B cell (primary cell): ENCODE measurements around the gene USPL1. TPM values are rescaled to one million over a fixed set of nuclear protein-coding genes. Genes with fewer than 3 reads are reported as not detected.
A peak's percentile ranks its signal among the peaks of the same experiment; 100 is the strongest.

Experiments
- ATAC-seq: fragments of 200-7000 bp; cut with Tn5 transposase; one replicate; pipeline ENCODE4 v1.10.0; 2021; ENCODE audit warnings: low read depth, mild to moderate bottlenecking, moderate number of reproducible peaks, moderate library complexity
- CTCF ChIA-PET: fragments of 350-600 bp; sonication (Branson Sonifier 250); formaldehyde crosslinking; loops from one replicate; lab custom pipeline; 2021; ENCODE audit warnings: antibody characterized with exemption, inconsistent platforms; lab: Charles Lee
- POLR2A ChIA-PET: fragments of 350-600 bp; sonication (Branson Sonifier 250); formaldehyde crosslinking; loops from one replicate; lab custom pipeline; 2021; ENCODE audit warnings: antibody characterized with exemption; lab: Charles Lee
- DNase-seq: peaks from one replicate; pipeline ENCODE4 v3.0.0; 2013
- H2AFZ ChIP-seq: 2 replicates; pipeline ENCODE4 v1.6.1; 2012; ENCODE audit warnings: mild to moderate bottlenecking, low read depth, low read length; ENCODE audit not compliant: insufficient read depth, poor library complexity, severe bottlenecking
- H3K27ac ChIP-seq, 2 donors: 1 replicate in 1 of 2; 2 replicates in 1 of 2; pipeline ENCODE4 v1.5.1; 2012 to 2013; ENCODE audit warnings: low read length in 2 of 2, mild to moderate bottlenecking in 2 of 2, moderate library complexity in 1 of 2
- H3K27me3 ChIP-seq, 4 experiments: fragments of 200-600 bp in 1 of 4; sonication (generic) in 1 of 4; replicated peaks in 1 of 4; 1 replicate in 2 of 4; 2 replicates in 2 of 4; pipeline versions ENCODE4 v1.6.1 to v1.7.0; 2013 to 2016; ENCODE audit warnings: low read length in 3 of 4, mild to moderate bottlenecking in 2 of 4, mixed read lengths in 1 of 4, moderate library complexity in 1 of 4; ENCODE audit not compliant: insufficient read depth in 4 of 4, control insufficient read depth in 3 of 4; ENCODE audit errors: control extremely low read depth in 1 of 4
- H3K36me3 ChIP-seq, 2 experiments: replicated peaks in 1 of 2; 1 replicate in 1 of 2; 2 replicates in 1 of 2; pipeline versions ENCODE4 v1.6.1 to v1.7.1; 2013; ENCODE audit warnings: low read length in 1 of 2; ENCODE audit not compliant: insufficient read depth in 2 of 2, control insufficient read depth in 1 of 2; ENCODE audit errors: control extremely low read depth in 1 of 2, extremely low read depth in 1 of 2
- H3K4me1 ChIP-seq, 2 donors: fragments of 200-600 bp in 1 of 2; sonication (generic) in 1 of 2; 1 replicate in 1 of 2; 2 replicates in 1 of 2; pipeline versions ENCODE4 v1.5.1 to v1.6.1; 2013 to 2017; ENCODE audit warnings: low read length in 2 of 2; ENCODE audit not compliant: control insufficient read depth in 2 of 2, insufficient read depth in 2 of 2
- H3K4me2 ChIP-seq: replicated peaks from 2 replicates; pipeline ENCODE3; 2012; ENCODE audit warnings: mild to moderate bottlenecking, low read depth, low read length; ENCODE audit not compliant: poor library complexity, severe bottlenecking
- H3K4me3 ChIP-seq, 5 experiments: fragments of 200-600 bp in 1 of 5; sonication (generic) in 1 of 5; 1 replicate in 3 of 5; 2 replicates in 2 of 5; pipeline versions ENCODE4 v1.5.1 to v1.7.0; 2011 to 2016; ENCODE audit warnings: low read length in 4 of 5, mild to moderate bottlenecking in 4 of 5, low read depth in 2 of 5, control low read depth in 1 of 5, moderate library complexity in 1 of 5; ENCODE audit not compliant: insufficient read depth in 1 of 5; ENCODE audit errors: control extremely low read depth in 1 of 5, extremely low read depth in 1 of 5
- H3K79me2 ChIP-seq: fragments of 200-600 bp; sonication (generic); one replicate; pipeline ENCODE4 v1.6.0; 2016; ENCODE audit warnings: low read length; ENCODE audit not compliant: control insufficient read depth, insufficient read depth
- H3K9ac ChIP-seq: fragments of 200-600 bp; sonication (generic); 2 replicates; pipeline ENCODE4 v1.6.1; 2017; ENCODE audit warnings: mild to moderate bottlenecking, low read length, moderate library complexity
- H3K9me3 ChIP-seq, 3 donors: one replicate each; pipeline versions ENCODE4 v1.6.1 to v1.7.1; 2013; ENCODE audit warnings: low read length in 2 of 3; ENCODE audit not compliant: control insufficient read depth in 2 of 3, insufficient read depth in 1 of 3; ENCODE audit errors: control extremely low read depth in 1 of 3
- H4K20me1 ChIP-seq: 2 replicates; pipeline ENCODE4 v1.6.0; 2012; ENCODE audit warnings: mild to moderate bottlenecking, low read length; ENCODE audit not compliant: insufficient read depth, control insufficient read depth, poor library complexity, severe bottlenecking
- H3K27ac Mint-ChIP-seq: one replicate; pipeline ENCODE4 v1.8.0; 2021; ENCODE audit warnings: mixed read lengths
- H3K27me3 Mint-ChIP-seq: one replicate; pipeline ENCODE4 v1.8.0; 2021; ENCODE audit warnings: mixed read lengths
- H3K4me1 Mint-ChIP-seq: one replicate; pipeline ENCODE4 v1.8.0; 2021; ENCODE audit warnings: mixed read lengths
- H3K4me3 Mint-ChIP-seq: one replicate; pipeline ENCODE4 v1.8.0; 2021; ENCODE audit warnings: mixed read lengths
- H3K9me3 Mint-ChIP-seq: one replicate; pipeline ENCODE4 v1.8.0; 2022; ENCODE audit warnings: mixed read lengths; ENCODE audit not compliant: insufficient read depth
- EZH2 ChIP-seq: IDR thresholded peaks from 2 replicates; pipeline ENCODE4 v1.6.1; 2012; ENCODE audit warnings: borderline replicate concordance, low read depth, mild to moderate bottlenecking, moderate library complexity, low read length; ENCODE audit not compliant: insufficient read depth, poor library complexity, severe bottlenecking
- WGBS: methylation state at CpG from one replicate; pipeline ENCODE4 v1.1.5; 2013; ENCODE audit warnings: missing lambda C conversion rate; ENCODE audit not compliant: insufficient coverage; 5-methylcytosine and 5-hydroxymethylcytosine counted together
- intact Hi-C: fragments of 100-400 bp; cut with micrococcal nuclease; formaldehyde crosslinking; loops from one replicate; pipeline ENCODE4 v1.10.0; 2022
- polyA plus RNA-seq: library from polyadenylated mRNA; depleted of rRNA; stranded (reverse); fragments of >200 nt; gene quantifications from 2 replicates; pipeline ENCODE4 v1.2.3, GENCODE V29; 2012
- total RNA-seq, 2 donors: library from RNA; stranded (reverse); fragments of 120-200 nt in 1 of 2; gene quantifications; 1 replicate in 1 of 2; 2 replicates in 1 of 2; pipeline versions ENCODE4 v1.2.3 to v1.2.4, GENCODE V29; 2013 to 2022
- TF ChIP-seq, protein P1 (sequence below): fragments of 200-600 bp; IDR thresholded peaks from one replicate; pipeline ENCODE4 v1.8.0; 2022; ENCODE audit warnings: antibody characterized with exemption, mild to moderate bottlenecking

Gene USPL1
- total and polyA plus RNA-seq, 2 donors (not counting 1 experiment from before 2014, with no cell fraction given) = 30.2 to 55.8 TPM

DNA sequence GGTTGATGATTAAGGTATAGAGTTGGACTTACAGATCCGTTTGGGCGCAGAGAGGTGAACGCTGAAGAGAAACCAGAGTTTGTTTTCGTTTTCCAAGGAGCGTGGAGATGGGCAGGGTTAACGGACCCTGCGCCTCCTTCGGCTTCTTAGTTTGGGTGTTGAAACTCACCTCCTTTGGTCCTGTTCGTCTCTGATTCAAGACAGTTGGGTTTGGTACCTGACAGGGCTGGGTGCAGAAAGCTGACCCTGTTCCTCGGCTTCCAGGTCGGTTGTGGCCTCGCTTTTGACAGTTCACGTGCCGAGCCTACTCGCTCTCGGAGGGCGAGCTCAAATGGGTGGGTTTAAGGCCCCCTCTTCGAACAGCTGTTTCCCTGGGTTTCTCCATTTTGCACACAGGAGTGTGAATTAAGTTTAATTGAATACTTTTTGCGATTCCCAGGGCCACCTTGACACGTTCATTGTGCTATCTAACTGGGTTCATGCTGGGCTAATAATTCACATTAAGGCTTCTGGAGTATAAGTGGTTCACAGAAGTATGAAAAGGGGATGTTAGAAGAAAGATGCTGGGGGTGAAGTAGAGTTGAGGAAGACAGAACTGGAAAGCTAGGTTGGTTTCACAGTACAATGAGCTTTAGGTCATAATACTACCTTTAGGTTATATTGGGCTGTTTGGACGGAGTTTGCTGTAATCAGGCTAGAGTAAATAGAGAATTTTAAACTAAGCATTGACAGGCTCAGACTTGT is 638 bp downstream of the USPL1 start:
- Histone ChIP-seq H3K4me2 (peak overlapping the region; percentile 86), H2AFZ (peak overlapping the region; percentile 88), H3K9me3 (no peaks in the 10 kb centered on the region), H3K27me3 (no peaks in the 10 kb centered on the region), H3K9ac (peak overlapping the region; percentile 88), H3K4me3 (peak overlapping the region; percentile 77 to 98 (median 89)), H3K4me1 (peaks cover 31 to 32% of the 10 kb centered on the region in 2 donors), H3K27ac (peak overlapping the region; percentile 83 to 92), H3K79me2 (peaks cover 78% of the 10 kb centered on the region), H4K20me1 (no peaks in the 10 kb centered on the region), H3K36me3 (peaks cover 0 to 19% of the 10 kb centered on the region in 2 experiments)
- Mint-ChIP-seq H3K9me3 (no peaks in the 10 kb centered on the region), H3K27me3 (no peaks in the 10 kb centered on the region), H3K27ac (no peak overlapping the region), H3K4me3 (no peak overlapping the region), H3K4me1 (peaks cover 34% of the 10 kb centered on the region)
- no peak for TF ChIP-seq EZH2
- TF ChIP-seq, protein P1, sequence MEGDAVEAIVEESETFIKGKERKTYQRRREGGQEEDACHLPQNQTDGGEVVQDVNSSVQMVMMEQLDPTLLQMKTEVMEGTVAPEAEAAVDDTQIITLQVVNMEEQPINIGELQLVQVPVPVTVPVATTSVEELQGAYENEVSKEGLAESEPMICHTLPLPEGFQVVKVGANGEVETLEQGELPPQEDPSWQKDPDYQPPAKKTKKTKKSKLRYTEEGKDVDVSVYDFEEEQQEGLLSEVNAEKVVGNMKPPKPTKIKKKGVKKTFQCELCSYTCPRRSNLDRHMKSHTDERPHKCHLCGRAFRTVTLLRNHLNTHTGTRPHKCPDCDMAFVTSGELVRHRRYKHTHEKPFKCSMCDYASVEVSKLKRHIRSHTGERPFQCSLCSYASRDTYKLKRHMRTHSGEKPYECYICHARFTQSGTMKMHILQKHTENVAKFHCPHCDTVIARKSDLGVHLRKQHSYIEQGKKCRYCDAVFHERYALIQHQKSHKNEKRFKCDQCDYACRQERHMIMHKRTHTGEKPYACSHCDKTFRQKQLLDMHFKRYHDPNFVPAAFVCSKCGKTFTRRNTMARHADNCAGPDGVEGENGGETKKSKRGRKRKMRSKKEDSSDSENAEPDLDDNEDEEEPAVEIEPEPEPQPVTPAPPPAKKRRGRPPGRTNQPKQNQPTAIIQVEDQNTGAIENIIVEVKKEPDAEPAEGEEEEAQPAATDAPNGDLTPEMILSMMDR = no peak
- ATAC-seq = peak; percentile 3
- intact Hi-C loops = loop anchor here (1.0 to 5.0 kb wide), 3 partner anchors 9 to 1809 kb away; partner anchors contain the start of genes BRCA2, N4BP2L1 and ZAR1L
- POLR2A ChIA-PET = interaction anchor here (0.7 to 3.6 kb wide), 15 partner anchors 9 to 311 kb away, joined by 3 to 33 read pairs (median 8); partner anchors contain the start of genes ALOX5AP, HMGB1, KATNAL1 and UBE2L5
- peak; percentile 73 for DNase-seq
- 0% methylated on average over 20 of the region's 21 CpGs for WGBS
- CTCF ChIA-PET = interaction anchor here (0.6 to 2.3 kb wide), 9 partner anchors 9 to 487 kb away, joined by 3 to 15 read pairs (median 3); partner anchors contain the start of gene KATNAL1
